Tibial nerve (tissue), 4 donors: ENCODE results near the gene EYS. TPM values are rescaled to one million over a fixed set of nuclear protein-coding genes. Genes with fewer than 3 reads are reported as not detected.

Source experiments
- DNase-seq, 2 donors: peaks; one replicate each; pipeline ENCODE4 v3.0.0-alpha.2; 2019; ENCODE audit warnings: low spot score in 2 of 2
- H3K27ac ChIP-seq, 4 donors: fragments of 200-600 bp; sonication (generic) in 3 of 4; one replicate each; pipeline ENCODE4 v1.5.1; 2017 to 2019; ENCODE audit warnings: mild to moderate bottlenecking in 1 of 4
- H3K27me3 ChIP-seq, 2 donors: fragments of 200-600 bp; sonication (generic) in 1 of 2; one replicate each; pipeline versions ENCODE4 v1.5.1 to v1.6.0; 2017 to 2019
- H3K36me3 ChIP-seq, 3 donors: fragments of 200-600 bp; sonication (generic); one replicate each; pipeline ENCODE4 v1.5.1; 2018 to 2019
- H3K4me1 ChIP-seq, 4 donors: fragments of 200-600 bp; sonication (generic) in 3 of 4; one replicate each; pipeline ENCODE4 v1.5.1; 2017 to 2019
- H3K4me3 ChIP-seq, 4 donors: fragments of 200-600 bp; sonication (generic) in 3 of 4; one replicate each; pipeline ENCODE4 v1.5.1; 2017 to 2019; ENCODE audit warnings: mild to moderate bottlenecking in 1 of 4, moderate library complexity in 1 of 4
- H3K9me3 ChIP-seq, 4 donors: fragments of 200-600 bp; sonication (generic) in 3 of 4; one replicate each; pipeline ENCODE4 v1.5.1; 2017 to 2019
- EP300 ChIP-seq, 2 donors: sonication (generic); formaldehyde crosslinking; IDR thresholded peaks; one replicate each; pipeline ENCODE4 v1.6.1; 2017; ENCODE audit warnings: antibody characterized with exemption in 2 of 2, mild to moderate bottlenecking in 1 of 2
- POLR2A ChIP-seq, 2 donors: fragments of 450-650 bp; IDR thresholded peaks; one replicate each; pipeline ENCODE4 v1.6.1; 2017; ENCODE audit warnings: antibody characterized with exemption in 2 of 2, mild to moderate bottlenecking in 2 of 2, moderate library complexity in 2 of 2
- WGBS, 2 donors: methylation state at CpG; one replicate each; pipeline ENCODE4 v1.1.5; 2018; 5-methylcytosine and 5-hydroxymethylcytosine counted together
- total RNA-seq, 4 donors: library from RNA; depleted of rRNA; stranded (reverse); fragments of >200 nt; gene quantifications; one replicate each; pipeline ENCODE4 v1.1.0, GENCODE V29; 2016
- TF ChIP-seq, protein P1 (sequence below), 5 experiments: fragments of 200-600 bp in 3 of 5; fragments of 450-650 bp in 2 of 5; sonication (generic) in 3 of 5; IDR thresholded peaks; one replicate each; pipeline ENCODE4 v1.5.1; 2016 to 2019; ENCODE audit warnings: antibody characterized with exemption in 5 of 5, mild to moderate bottlenecking in 3 of 5, moderate library complexity in 2 of 5

Gene EYS
- total RNA-seq, 4 donors from 2014 or later, result under 0.01 to 4.5 (median 0.39) TPM; not detected in 1

DNA sequence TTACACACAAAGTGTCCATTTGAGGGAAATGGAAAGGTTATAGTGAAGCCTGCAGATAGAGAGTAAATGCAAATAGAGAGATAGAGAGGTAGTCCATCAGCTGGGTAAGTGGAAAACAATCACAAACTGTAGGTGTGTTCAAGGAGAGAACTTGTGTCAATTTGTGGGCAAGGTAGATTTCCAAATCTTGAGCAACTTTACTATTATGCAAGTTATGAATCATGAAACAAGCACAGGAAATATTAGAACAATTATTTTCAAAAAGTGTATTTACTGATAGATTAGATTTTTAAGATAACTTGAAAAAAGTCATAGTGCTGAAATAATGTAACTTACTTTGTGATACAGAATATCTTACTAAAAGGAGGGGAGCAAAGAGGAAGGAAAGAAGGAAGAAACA lies 792.9 kb downstream of the EYS start:
- TF ChIP-seq EP300 (IDR thresholded peaks at IDR 0.05) (no peak), POLR2A (IDR thresholded peaks at IDR 0.05) (no peak)
- TF ChIP-seq, protein P1, sequence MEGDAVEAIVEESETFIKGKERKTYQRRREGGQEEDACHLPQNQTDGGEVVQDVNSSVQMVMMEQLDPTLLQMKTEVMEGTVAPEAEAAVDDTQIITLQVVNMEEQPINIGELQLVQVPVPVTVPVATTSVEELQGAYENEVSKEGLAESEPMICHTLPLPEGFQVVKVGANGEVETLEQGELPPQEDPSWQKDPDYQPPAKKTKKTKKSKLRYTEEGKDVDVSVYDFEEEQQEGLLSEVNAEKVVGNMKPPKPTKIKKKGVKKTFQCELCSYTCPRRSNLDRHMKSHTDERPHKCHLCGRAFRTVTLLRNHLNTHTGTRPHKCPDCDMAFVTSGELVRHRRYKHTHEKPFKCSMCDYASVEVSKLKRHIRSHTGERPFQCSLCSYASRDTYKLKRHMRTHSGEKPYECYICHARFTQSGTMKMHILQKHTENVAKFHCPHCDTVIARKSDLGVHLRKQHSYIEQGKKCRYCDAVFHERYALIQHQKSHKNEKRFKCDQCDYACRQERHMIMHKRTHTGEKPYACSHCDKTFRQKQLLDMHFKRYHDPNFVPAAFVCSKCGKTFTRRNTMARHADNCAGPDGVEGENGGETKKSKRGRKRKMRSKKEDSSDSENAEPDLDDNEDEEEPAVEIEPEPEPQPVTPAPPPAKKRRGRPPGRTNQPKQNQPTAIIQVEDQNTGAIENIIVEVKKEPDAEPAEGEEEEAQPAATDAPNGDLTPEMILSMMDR (IDR thresholded peaks at IDR 0.05), result no peak
- no peak overlapping the region for H3K4me3 ChIP-seq
- H3K9me3 ChIP-seq, result no peaks in the 10 kb centered on the region
- no peaks in the 10 kb centered on the region for H3K27me3 ChIP-seq
- no peaks in the 10 kb centered on the region for H3K4me1 ChIP-seq
- no peaks in the 10 kb centered on the region for H3K36me3 ChIP-seq
- no peak for DNase-seq
- no peak overlapping the region for H3K27ac ChIP-seq

DNA sequence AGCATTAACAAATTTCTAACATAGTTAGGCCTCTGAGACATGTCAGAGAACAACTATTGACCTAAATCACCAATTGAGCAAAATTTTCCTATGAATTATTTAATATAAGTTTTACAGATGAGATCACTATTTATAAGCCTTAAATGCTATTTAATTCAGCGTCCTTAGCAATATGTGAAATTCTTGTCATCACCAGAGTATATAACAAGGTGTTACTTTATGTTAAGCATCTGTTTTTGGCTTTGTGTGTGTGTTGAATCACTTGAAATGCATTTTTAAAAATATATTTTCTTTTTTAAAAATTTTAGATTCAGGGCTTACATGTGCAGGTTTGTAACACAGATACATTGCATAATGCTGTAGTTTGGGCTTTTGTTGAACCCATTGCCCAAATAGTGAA lies 794.1 kb downstream of the EYS start:
- Histone ChIP-seq H3K27me3 (no peaks in the 10 kb centered on the region), H3K36me3 (no peaks in the 10 kb centered on the region), H3K9me3 (no peaks in the 10 kb centered on the region), H3K27ac (no peak overlapping the region), H3K4me1 (no peaks in the 10 kb centered on the region), H3K4me3 (no peak overlapping the region)
- DNase-seq, result no peak
- 80 to 81% methylated on average over 1 of the region's 1 CpG for WGBS, 2 donors
- TF ChIP-seq POLR2A (IDR thresholded peaks at IDR 0.05) (no peak), EP300 (IDR thresholded peaks at IDR 0.05) (no peak)
- TF ChIP-seq, protein P1 (IDR thresholded peaks at IDR 0.05), result no peak

DNA sequence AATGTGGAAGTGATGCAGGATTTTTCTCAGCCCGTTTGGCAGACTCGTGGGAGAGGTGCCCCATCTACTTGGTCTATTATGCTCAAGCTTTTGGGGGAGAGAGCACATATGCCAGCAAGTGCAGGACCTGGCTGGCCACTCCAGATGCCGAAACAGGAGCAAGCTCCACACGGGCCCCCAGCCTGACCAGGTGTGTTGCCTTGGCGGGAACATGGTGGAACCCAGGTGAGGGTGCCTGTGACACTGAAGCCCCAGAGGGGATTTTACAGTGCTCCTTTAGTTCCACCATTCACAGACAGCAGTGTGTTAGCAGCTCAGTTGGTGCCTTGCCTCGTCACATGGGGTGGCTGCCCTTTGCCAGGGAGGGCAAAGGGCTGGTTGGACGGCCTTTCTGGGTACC lies 798.9 kb downstream of the EYS start:
- H3K27me3 ChIP-seq, result no peaks in the 10 kb centered on the region
- no peak overlapping the region for H3K27ac ChIP-seq
- H3K4me1 ChIP-seq, result no peaks in the 10 kb centered on the region
- DNase-seq, result no peak
- TF ChIP-seq, protein P1 (IDR thresholded peaks at IDR 0.05), result no peak
- TF ChIP-seq EP300 (IDR thresholded peaks at IDR 0.05) (no peak), POLR2A (IDR thresholded peaks at IDR 0.05) (no peak)
- no peak overlapping the region for H3K4me3 ChIP-seq
- H3K36me3 ChIP-seq, result no peaks in the 10 kb centered on the region
- no peaks in the 10 kb centered on the region for H3K9me3 ChIP-seq
- 88 to 90% methylated on average over 7 of the region's 7 CpGs for WGBS, 2 donors

DNA sequence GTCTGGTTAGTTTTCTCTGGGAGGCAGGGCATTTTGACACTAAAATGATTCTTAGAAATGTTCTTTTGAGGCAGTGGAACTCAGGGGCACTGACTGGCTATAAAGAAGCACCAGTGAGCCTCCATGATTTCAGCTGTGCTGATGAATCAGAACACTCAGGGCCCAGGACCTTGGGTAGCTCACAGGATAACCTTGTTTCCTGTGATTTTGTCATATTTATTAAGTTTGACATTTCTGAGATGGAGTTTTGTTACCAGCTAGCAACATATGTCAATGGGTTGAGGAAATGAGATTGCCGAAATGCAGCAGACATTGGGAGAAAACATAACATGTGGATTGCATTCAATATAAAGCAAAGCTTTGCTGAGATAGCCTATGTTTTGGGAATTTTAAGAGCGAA lies 802.4 kb downstream of the EYS start:
- no peaks in the 10 kb centered on the region for H3K27me3 ChIP-seq
- no peak for DNase-seq
- H3K36me3 ChIP-seq, result no peaks in the 10 kb centered on the region
- H3K4me1 ChIP-seq, result no peaks in the 10 kb centered on the region
- WGBS, 2 donors, result 94 to 95% methylated on average over 2 of the region's 2 CpGs
- H3K27ac ChIP-seq, result no peak overlapping the region
- no peak for TF ChIP-seq EP300 (IDR thresholded peaks at IDR 0.05)
- TF ChIP-seq, protein P1 (IDR thresholded peaks at IDR 0.05), result no peak
- TF ChIP-seq POLR2A (IDR thresholded peaks at IDR 0.05), result no peak
- no peaks in the 10 kb centered on the region for H3K9me3 ChIP-seq
- no peak overlapping the region for H3K4me3 ChIP-seq

DNA sequence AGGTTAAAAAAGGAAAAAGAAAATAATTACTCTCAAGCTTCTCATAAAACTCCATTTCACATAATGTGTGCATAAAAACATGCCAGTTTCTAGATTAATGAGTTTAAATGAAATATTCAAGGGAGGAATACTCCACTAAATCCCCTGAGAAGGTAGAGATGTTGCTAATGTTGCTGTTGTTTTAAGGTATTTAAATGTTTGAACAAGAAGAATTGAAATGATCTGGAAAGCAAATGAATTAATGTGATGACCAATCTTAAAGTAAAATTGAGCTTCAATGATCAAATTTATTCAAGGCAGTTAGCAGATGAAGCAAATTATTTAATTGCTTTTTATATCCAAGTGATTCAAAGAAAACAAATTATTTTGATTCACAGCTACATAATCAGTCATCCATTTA lies 804.4 kb downstream of the EYS start:
- no peaks in the 10 kb centered on the region for H3K36me3 ChIP-seq
- H3K4me3 ChIP-seq, result no peak overlapping the region
- DNase-seq, result no peak
- no peaks in the 10 kb centered on the region for H3K27me3 ChIP-seq
- H3K9me3 ChIP-seq, result peaks cover 0 to 5% (median 0%) of the 10 kb centered on the region in 4 donors
- H3K27ac ChIP-seq, result no peak overlapping the region
- TF ChIP-seq POLR2A (IDR thresholded peaks at IDR 0.05), result no peak
- TF ChIP-seq EP300 (IDR thresholded peaks at IDR 0.05), result no peak
- TF ChIP-seq, protein P1 (IDR thresholded peaks at IDR 0.05), result no peak
- no peaks in the 10 kb centered on the region for H3K4me1 ChIP-seq
